G401.6 (cell line): Measurements from ENCODE around the gene CAMK1D.
"Not testable (repeated sequence)": the region's sequence is repeated elsewhere in the genome, so short reads cannot be mapped to it uniquely, and the experiment has no call there.

ENCODE experiments used
- FAIRE-seq: peaks from 2 replicates; lab custom pipeline; 2012; peaks lifted over from hg19 to GRCh38; lab: Jason Lieb, UNC

The CAMK1D gene

DNA sequence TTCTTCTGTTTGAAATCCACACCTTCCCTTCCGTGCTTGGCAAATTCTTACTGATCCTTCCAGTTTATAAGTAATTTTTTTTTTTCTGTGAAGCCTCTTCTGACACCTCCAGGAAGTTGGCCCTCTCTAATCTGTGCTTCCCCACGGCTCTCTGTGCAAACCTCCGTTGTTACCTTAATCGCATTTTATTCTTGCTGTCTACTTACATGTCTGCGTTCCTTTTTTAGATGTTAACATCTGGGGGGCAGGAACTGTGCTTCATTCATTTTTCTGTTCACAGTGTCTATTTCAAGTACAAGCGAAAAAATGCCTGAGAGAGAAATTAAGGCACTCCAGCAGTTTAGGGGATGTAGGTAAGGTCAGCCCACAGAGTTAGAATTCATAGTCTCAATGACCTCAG lies 8.4 kb upstream of the CAMK1D start:
- no peak for FAIRE-seq

DNA sequence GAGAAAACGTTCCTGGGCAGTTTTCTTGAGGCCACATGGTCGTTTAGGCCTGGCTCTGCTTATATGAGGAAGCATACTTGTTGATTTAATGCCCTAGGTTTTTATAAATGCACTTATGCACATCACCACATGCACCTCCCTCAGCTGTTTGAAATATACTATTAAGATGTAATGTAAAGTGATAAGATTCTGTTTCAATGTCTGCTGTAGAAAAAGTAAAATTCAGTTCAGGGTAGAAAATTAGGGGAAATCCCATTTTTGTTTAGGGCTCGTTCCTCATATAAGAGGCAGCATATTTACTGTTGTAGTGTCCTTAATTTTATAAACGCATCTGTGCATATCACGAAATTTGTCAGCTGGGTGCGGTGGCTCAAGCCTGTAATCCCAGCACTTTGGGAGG lies 7.8 kb upstream of the CAMK1D start:
- FAIRE-seq = no peak

DNA sequence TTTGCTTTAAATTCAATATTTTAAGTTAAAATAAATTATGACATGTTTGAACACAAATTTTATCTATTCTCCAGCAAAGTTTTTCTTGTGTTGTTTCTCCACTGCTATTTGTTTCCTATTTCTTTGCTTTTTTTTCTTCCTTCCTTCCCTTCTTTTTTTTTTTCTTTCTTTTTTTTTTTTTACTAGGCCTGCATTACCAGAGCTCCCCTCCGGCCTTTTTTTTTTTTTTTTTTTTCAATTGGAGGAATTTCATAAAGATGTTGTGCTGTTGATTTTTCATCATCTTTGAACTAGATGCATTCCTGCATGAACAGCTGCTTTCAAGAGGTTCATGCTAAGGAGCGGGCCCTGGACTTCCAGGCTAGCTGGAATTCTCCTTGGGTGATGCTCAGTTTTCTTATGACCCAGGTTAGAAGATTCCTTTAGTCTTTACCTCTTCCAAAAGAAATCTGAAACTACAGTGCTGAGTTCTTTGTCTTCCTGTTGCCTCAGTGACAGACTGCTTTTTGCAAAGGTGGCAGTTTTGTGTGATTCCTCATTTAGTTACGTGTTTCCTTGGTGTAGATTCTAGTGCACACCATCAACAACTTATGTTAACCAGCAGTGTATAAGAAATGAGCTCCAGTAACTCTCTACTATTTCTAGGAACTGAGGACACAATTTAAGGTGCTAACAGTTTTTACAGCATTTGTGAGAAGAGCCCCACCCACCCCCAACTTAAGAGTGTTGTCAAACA lies 4.8 kb upstream of the CAMK1D start:
- no peak for FAIRE-seq

DNA sequence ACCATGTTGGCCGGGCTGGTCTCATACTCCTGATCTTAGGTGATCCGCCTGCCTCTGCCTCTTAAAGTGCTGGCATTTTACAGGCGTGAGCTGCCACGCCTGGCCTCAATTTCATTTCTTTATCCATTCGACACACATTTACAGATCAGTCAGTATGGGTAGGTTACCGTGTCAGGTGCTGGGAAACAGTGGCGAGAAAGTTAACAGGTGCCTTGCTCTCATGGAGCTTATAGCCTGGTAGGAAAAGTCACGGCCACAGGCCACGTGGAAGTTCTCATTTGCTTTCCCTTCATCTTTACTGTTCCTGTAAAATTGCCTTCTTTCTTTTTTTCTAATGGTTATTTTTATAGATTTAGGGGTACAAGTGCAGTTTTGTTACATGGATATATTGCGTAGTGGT lies 2.6 kb upstream of the CAMK1D start:
- FAIRE-seq = no peak

DNA sequence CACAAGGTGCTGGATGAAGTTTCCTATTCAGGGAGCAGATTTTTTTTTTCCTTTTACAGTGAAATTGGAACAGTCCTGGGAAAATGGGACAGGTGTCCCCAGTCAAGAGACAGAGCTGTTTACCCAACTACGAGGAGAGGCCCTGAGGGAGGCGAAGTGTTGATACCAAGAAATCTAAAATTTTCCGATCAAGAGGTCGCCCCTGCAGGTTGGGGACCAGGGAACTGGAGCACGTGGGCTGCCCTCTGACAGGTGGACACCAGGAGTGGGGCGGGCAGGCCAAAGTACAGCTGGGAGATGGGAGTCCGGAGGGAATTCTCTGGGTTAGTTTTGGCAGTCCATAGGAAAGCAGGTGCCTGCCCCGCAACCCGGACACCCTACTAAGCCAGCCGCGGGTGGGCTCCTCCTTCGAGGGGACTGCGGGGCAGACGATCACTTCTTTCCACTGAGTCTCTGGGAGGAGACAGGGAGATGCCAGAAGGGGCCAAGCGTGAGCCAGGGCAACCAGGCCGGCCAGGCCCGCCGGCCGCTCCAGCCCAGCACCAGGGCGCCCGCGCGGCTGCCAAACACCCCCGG lies 965 bp upstream of the CAMK1D start:
- no peak for FAIRE-seq

DNA sequence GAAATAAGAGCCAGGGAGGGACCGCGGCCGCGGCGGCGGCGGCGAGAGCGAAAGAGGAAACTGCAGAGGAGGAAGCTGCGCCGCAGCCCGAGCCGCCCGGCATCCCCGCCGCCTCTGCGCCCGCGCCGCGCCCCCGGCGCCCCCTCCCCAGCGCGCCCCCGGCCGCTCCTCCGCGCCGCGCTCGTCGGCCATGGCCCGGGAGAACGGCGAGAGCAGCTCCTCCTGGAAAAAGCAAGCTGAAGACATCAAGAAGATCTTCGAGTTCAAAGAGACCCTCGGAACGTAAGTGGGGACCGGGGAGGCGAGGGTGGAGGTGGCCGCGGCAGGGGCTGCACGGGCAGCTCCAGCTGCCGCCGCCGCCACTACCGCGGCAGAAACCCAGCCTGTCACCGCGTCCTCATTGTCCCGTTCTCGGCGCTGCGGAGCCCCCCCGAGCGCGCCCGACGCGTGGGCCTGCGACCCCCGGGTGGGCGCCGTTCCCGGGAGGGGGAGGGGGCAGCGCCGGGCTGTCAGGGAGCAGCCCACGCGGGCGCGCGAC lies 351 bp downstream of the CAMK1D start:
- FAIRE-seq = no peak

DNA sequence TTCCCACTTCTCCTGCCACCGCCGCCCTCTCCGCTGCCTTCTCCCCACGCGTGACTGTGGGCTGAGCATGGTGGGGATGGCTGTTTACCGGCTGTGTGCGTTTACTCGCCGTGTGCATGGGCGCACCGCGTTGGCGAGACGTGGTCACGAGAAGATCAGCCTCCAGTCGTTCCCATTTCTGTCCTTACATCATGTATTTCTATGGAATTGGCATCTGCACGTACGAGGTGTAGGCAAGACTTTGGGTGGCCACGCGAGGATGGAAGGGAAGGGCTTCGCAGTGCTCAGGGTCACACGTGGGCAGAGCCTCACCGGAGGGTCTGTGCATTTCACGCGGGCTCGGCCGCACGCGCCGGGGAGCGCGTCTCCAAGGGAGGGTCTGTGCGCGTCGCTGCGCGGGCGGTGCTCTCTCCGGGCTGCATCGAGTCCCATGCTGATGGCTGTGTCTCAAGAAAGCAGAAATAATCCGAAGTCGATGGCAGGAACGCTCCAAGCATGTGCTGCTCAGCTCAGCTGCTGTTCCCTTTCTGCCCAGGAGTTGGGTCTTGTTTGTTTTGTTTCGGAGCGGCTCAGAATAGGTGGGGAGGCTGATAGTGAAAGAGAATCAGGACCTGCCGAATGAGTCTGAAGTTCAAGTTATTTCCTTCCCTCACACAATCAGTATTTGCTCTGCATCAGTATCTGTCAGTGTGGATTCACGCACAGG lies 973 bp downstream of the CAMK1D start:
- FAIRE-seq = no peak

DNA sequence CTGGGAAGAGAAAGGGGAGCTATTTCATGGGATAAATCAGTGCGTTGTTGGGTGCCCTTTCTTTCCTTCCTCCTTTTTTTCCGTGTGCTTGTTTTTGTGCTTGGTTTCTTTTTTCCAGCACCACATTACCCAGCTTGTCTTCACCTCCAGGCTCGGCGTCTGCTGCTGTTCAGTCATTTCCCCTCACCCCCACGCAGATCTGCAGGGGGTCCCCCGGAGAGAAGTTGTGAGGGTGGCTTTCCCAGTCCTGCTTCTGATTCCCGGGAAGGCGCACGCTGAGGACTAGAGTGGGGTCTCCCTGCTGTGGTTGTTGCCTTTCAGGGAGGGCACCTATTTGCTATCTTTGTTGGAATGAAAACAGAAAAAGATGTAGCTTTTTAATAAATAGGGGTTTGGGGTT lies 1.6 kb downstream of the CAMK1D start:
- no peak for FAIRE-seq

DNA sequence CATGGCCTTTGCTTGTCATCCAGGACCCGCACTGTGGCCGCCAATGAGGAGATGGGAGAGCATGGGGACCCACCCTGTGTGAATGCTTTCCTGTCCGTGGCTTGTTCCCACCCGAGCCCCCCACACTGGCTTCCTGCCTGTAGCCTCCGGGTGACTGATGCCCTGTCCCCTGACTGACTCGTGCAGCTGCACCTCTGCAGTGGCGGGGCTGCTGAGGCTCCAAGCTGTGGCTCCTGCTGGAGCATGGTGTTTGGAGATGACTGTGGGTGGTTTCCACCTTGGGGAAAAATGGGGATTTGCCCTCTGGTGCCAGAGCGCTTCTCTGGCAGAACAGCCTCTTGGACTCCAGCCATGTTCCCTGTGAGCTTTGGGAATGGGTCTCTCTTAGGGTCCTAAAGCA lies 2.1 kb downstream of the CAMK1D start:
- FAIRE-seq = no peak

DNA sequence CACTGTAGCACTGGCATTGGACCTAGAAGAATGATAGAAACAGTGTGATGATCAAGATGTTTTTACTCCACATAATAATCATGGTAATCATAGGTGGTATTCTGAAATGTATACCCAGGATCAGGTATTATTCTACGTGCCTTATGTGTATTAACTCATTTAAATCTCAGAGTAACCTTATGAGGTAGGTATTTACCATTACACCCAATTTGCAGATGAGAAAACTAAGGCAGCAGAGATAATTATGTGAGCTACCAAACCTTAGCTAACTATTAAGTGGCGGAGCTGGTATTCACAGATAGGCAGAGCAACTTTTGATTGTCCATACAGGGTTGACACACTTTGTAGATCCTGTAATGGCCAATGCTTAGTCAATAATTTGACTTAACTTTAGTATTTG lies 2.5 kb downstream of the CAMK1D start:
- no peak for FAIRE-seq

DNA sequence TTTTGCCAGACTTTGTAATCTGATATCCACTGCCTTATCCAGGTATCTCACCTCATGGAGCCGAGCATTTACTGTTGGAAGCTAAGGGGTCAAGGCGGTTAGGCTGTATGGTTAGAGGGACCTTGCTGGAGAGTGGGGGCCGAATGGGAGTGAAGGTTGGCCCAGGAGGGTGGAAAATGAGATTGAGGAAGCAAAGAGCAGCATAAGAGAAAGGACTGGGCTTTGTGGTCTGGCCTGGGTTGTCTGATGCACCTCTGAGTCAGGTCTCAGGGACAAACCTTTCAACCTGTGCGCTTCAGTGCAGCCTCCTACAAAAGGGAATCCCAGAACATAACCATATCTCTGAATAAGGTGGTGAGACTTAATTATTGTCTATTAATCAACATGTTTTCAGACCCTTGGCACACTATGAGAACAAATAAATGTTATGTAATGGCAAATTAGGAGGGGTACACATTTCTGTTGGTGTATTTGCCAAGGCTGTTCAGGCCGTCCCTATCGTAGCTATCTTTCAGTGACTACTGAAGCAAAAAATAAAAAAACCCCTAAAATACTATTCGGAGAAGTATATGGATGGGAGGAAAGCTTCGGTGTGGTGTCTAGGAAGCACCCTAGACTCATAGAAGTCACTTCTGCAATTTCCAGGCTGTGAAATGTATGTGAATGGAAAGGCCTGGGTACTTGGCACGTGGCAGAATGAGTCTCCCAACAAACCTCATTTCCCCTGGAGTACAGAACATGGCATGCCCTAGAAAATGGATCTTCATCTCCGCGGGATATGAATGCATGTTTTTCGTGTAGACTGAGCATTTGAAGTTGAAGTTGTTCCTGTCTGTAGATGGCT lies 4.3 kb downstream of the CAMK1D start:
- FAIRE-seq = no peak

DNA sequence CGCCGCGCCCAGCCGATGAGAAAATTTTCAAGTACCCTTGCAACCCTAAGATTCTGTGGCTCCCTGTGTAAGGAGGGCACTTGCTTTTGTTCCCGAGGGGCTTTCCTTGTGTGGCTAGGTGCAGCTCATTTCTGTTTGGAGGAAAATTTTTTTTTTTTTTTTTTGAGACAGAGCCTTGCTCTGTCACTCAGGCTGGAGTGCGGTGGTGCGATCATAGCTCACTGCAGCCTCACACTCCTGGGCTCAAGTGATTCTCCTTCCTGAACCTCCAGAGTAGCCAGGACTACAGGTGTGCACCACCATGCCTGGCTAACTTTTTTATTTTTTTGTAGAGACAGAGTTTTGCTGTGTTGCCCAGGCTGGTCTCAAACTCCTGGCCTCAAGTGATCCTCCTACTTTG lies 5.3 kb downstream of the CAMK1D start:
- not testable (repeated sequence) for FAIRE-seq

DNA sequence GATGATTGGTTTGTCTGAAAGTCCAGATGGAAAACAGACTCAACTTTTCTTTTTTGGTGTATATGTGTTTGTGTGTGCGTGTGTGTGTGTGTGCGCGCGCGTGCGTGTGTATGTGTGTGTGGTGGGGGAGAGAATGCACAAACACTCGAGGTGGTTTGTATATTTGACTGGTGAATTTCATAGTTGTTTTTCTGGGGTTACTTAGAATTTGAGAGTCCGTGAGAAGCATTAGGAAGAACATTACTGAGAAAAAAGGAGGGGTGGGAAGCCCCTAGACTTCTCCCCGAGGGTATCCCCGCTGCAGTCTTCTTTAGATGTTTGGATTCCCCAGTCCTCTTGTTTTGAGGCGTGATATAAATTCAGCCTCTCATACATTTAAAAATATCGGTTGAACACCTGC lies 6.0 kb downstream of the CAMK1D start:
- FAIRE-seq = no peak

DNA sequence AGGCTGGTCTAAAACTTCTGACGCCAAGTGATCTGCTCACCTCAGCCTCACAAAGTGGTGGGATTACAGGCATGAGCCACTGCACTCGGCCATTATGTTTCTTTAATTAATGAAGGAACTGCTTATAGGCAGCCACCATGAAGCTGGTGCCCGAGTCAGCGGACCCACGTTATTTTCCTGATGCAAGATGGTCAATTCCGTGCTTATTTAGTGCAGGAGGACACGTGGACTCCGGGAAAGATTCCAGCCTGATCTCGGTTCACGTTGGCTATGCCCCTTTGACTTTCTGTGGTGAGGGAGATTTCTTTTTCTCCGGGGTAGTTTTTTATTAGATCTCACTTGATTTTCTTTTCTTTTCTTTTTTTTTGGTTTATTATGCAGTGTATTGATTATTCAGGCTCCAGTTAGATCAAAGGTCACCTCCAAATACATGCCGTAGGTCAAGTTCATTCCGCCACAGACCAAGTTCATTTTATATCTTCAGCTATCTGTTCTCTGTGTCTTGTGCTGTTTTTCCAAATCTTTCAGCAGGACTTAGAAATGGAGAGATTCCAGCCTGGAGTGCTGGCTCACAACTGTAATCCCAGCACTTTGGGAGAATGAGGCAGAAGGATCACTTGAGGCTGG lies 8.3 kb downstream of the CAMK1D start:
- no peak for FAIRE-seq

DNA sequence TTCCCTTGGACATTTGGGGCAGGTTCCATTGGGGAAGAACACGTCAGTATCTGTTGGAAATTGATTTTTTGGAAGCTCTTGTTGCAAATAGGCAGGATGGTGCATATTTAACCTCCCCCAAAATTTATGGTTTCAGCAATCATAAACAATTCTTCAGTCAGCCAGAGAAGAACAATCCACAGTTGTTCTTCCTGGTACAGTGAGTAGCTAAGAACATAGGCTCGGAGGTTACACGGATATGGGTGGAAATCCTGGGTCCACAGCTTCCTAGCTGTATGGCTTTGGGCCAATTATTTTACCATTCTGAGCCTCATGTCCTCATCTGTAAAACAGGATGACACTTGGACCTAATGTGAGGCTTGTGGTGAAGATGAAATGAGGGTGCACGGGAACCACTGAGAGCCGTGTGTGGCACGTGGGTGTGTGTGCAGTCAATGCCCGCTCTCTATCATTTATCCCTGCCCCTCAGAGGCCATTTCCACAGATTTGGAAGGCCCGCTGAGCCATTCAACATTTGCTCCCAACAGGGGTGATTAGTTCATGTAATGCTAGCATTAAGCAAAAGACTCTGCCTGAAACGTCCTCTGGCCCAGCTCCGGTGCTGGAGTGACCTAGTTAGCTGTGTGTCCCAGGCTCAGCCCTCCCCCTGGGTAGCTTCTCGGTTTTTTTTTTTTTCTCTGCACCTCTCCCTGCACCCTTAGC lies 9.7 kb downstream of the CAMK1D start:
- FAIRE-seq = no peak

DNA sequence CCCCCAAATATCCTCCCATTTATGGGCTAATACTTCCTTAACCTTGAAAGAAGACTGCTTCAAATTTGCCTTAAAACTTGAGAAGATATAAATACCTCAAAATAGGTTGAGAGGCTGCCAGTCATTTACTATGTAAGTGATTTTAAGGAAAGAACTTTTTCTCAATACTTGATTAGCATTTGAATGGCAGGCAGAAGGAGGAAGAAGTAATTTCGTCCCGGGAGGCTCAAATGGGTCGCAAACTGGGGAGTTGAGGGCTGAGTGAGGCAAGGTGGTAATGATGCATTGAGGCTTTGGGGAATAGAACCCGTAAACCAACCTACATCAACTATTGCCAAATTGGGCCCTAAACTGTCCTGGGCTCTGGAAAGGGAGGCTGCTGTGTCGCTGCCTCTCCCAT lies 11.1 kb downstream of the CAMK1D start:
- no peak for FAIRE-seq

DNA sequence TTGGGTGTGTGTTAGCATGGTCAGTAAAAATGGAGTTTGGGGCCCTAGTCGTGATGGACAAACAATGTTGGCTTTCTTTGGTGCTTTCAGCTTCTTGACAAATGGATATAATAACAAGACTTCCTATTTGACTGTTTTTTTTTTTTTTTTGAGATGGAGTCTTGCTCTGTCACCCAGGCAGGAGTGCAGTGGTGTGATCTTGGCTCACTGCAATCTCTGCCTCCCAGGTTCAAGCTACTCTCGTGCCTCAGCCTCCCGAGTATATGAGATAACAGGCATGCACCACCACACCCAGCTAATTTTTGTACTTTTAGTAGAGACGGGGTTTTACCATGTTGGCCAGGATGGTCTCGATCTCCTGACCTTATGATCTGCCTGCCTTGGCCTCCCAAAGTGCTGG lies 11.8 kb downstream of the CAMK1D start:
- FAIRE-seq = not testable (repeated sequence)

DNA sequence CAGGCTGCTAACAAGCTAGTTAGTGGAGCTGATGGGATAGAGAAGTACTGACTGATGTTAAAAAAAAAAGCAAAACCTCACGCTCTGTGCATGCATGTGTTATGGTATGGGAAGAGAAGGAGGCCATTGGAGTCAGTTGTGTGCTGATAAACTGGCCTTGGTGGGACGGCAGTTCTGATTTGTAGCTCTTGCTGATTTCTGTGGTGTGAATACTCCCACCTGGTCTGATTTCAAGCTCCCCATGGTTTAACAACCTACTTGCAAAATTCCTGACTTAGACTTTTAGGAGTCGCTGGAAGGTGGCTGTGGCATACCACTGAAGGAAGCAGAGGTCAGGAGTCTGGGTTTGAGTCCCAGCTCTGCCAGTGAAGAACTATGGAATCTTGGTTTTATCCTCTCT lies 15.2 kb downstream of the CAMK1D start:
- no peak for FAIRE-seq

DNA sequence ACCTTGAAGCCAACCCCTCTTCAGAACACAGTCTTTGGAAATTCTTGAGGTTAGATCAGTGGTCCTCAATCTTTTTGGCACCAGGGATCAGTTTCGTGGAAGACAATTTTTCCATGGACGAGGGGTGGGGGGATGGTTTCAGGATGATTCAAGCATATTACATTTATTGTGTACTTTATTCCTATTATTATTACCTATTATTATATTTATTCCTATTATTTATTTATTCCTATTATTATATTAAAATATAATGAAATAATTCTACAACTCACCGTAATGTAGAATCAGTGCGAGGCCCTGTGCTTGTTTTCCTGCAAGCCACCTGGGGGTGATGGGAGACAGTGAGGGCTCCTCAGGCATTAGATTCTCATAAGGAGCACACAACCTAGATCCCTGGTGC lies 17.9 kb downstream of the CAMK1D start:
- no peak for FAIRE-seq

DNA sequence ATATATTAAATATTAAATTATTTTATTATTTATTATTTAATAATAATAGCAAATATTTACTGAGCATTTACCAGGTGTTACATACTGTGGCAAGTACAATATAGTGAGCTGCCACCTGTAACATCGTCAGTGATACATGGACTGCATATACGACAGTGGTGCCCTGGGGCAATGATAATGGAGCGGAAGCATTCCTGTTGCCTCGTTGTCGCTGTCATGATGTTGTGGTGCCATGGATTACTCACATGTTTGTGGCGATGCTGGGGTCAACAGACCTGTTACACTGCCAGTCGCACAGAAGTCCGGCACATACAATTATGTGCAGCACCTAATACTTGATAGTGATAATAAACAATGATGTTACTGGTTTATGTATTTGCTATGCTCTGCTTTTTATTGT lies 20.6 kb downstream of the CAMK1D start:
- FAIRE-seq = no peak

DNA sequence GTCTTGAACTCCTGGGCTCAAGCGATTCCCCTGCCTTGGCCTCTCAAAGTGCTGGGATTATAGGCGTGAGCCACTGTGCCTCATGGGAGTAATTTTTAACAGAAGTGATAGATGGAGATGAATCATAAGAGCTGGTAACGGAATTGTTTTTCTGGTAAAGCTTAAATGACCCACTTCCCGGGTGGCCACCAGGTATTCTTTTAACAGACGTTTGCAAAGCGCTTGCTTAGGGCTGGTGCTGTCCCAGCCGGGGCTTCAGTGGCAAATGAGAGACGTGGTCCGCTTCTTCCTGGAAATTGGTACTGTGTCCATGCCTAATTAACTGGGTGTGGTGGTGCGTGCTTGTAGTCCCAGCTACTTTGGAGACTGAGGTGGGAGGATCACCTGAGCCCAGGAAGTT lies 23.5 kb downstream of the CAMK1D start:
- no peak for FAIRE-seq
